Epithelial cell of proximal tubule (primary cell): ENCODE results near the gene DLGAP3. TPM values are rescaled to one million over a fixed set of nuclear protein-coding genes. Genes with fewer than 3 reads are reported as not detected.

Experiments
- DNase-seq: peaks from one replicate; pipeline ENCODE4 v3.0.0-alpha.2; 2011; ENCODE audit warnings: low read depth
- H3K4me3 ChIP-seq: 2 replicates; pipeline ENCODE4 v1.5.1; 2011; ENCODE audit warnings: low read depth, mild to moderate bottlenecking, low read length
- CTCF ChIP-seq: conservative IDR thresholded peaks from 2 replicates; pipeline ENCODE4 v1.5.1; 2012; ENCODE audit warnings: low read depth, mild to moderate bottlenecking, low read length
- total RNA-seq: library from RNA; depleted of rRNA; stranded (reverse); fragments of >200 nt; gene quantifications from 2 replicates; pipeline ENCODE4 v1.2.3, GENCODE V29; 2015

Gene DLGAP3
- total RNA-seq, 1 donor from 2014 or later: 0.81 TPM

- no peak overlapping the region for H3K4me3 ChIP-seq
- TF ChIP-seq CTCF: no peak
- DNase-seq: no peak
These were observed 43.8 kb downstream of the DLGAP3 start for GRCh38 chr1:34885405-34886247.

GRCh38 chr1:34884961-34885360 is 44.5 kb downstream of the DLGAP3 start:
- DNase-seq: no peak
- no peak overlapping the region for H3K4me3 ChIP-seq
- TF ChIP-seq CTCF: no peak

- no peak overlapping the region for H3K4me3 ChIP-seq
- no peak for TF ChIP-seq CTCF
- no peak for DNase-seq
These were observed 44.9 kb downstream of the DLGAP3 start for GRCh38 chr1:34884536-34884935.

GRCh38 chr1:34879230-34879629 is 50.2 kb downstream of the DLGAP3 start:
- no peak for TF ChIP-seq CTCF
- H3K4me3 ChIP-seq: no peak overlapping the region
- DNase-seq: no peak

GRCh38 chr1:34876406-34876805 is 53.0 kb downstream of the DLGAP3 start:
- H3K4me3 ChIP-seq: no peak overlapping the region
- no peak for TF ChIP-seq CTCF
- no peak for DNase-seq

GRCh38 chr1:34874296-34874952 is 55.0 kb downstream of the DLGAP3 start:
- no peak for TF ChIP-seq CTCF
- H3K4me3 ChIP-seq: no peak overlapping the region
- DNase-seq: no peak
